ENCODE results near the gene TRIM37.
"Not testable (repeated sequence)": the region's sequence is repeated elsewhere in the genome, so short reads cannot be mapped to it uniquely, and the experiment has no call there.

The TRIM37 gene

DNA sequence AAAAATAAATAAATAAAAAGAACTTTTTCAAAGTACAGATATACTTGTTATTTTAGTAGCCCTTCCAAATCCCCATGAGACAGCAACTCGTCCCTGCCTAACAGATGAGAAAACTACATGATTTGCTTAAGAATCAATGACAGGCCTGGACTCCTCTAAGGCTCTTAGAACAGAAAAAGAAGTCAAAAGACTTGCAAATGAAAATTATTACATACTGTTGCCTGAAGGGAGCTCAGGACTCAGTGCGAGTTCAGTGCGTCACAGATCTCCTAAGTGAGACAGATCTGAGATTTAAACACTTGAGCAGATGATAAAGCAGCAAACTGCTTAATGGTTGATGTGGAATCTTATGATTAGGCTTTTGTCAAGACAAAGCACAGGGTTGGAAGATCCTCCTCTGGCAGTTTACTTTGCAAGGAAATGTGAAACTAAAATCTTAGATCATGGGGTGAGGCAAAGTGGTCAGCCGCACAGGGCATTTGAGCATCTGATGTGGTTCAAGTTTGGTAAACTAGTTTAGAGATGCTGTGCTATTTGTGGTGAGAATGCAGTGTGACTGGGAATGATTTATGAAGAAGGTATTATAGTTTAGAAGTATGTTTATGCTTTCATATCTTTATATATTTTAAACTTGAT, 138.1 kb downstream of the TRIM37 start:
- no peaks in the 10 kb centered on the region for H3K27me3 ChIP-seq (ENCODE audit: control insufficient read depth, insufficient read depth, low read length)
- peaks cover 23% of the 10 kb centered on the region for H3K4me1 ChIP-seq (ENCODE audit: control insufficient read depth, insufficient read depth, low read length)
- no peaks in the 10 kb centered on the region for H3K9me3 ChIP-seq (ENCODE audit: control insufficient read depth, insufficient read depth, low read depth, low read length)
- no peak overlapping the region for H3K27ac ChIP-seq (ENCODE audit: low read depth, low read length)
- H3K4me3 ChIP-seq (ENCODE audit: low read depth, low read length), result no peak overlapping the region
- no peak overlapping the region for H3K9ac ChIP-seq (ENCODE audit: low read length)
- no peaks in the 10 kb centered on the region for H3K36me3 ChIP-seq (ENCODE audit: control insufficient read depth, insufficient read depth, low read length)

DNA sequence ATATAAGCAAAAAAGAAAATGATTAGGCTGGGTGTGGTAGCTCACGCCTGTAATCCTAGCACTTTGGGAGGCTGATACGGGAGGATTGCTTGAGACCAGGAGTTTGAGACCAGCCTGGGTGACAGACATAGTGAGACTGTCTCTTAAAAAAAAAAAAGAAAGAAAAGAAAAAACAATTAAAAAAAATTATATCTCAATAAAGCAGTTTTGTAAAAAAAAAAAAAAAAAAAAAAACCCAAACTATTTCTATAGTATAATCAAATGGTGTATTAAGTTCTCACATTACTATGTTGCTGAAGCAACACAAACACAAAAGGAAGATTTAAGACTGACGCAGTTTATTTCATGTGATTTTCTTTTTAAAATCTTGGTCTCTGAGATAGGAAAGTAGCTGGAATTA, 140.5 kb downstream of the TRIM37 start:
- Histone ChIP-seq H3K9ac (ENCODE audit: low read length) (no peak overlapping the region), H3K9me3 (ENCODE audit: control insufficient read depth, insufficient read depth, low read depth, low read length) (no peaks in the 10 kb centered on the region), H3K36me3 (ENCODE audit: control insufficient read depth, insufficient read depth, low read length) (no peaks in the 10 kb centered on the region), H3K27me3 (ENCODE audit: control insufficient read depth, insufficient read depth, low read length) (no peaks in the 10 kb centered on the region), H3K4me3 (ENCODE audit: low read depth, low read length) (no peak overlapping the region), H3K27ac (ENCODE audit: low read depth, low read length) (no peak overlapping the region), H3K4me1 (ENCODE audit: control insufficient read depth, insufficient read depth, low read length) (peaks cover 23% of the 10 kb centered on the region)

DNA sequence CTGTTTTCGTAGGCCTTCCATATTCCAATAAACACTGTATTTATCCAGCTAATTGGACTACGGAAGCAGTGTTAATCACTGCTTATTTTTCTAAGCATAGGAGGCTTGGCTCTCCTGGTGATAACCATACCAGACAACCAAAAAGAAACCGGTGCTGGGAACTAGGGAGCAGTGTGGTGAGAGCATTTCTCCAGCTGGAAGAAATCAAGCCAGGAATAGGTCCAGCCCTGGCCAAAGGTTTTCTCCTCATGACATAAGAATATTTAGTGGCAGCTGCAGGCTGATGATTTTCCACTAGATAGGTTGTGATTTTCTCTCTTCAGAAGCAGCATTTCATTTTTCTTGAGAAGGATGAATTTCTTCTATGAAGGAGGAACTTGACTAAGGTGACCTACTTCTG, 141.5 kb downstream of the TRIM37 start:
- Histone ChIP-seq H3K4me1 (ENCODE audit: control insufficient read depth, insufficient read depth, low read length) (peaks cover 23% of the 10 kb centered on the region), H3K9me3 (ENCODE audit: control insufficient read depth, insufficient read depth, low read depth, low read length) (no peaks in the 10 kb centered on the region), H3K27ac (ENCODE audit: low read depth, low read length) (0 out of 2 replicates have a peak overlapping the region, but pooled peaks have one; percentile 16), H3K4me3 (ENCODE audit: low read depth, low read length) (no peak overlapping the region), H3K9ac (ENCODE audit: low read length) (no peak overlapping the region), H3K36me3 (ENCODE audit: control insufficient read depth, insufficient read depth, low read length) (no peaks in the 10 kb centered on the region), H3K27me3 (ENCODE audit: control insufficient read depth, insufficient read depth, low read length) (no peaks in the 10 kb centered on the region)

DNA sequence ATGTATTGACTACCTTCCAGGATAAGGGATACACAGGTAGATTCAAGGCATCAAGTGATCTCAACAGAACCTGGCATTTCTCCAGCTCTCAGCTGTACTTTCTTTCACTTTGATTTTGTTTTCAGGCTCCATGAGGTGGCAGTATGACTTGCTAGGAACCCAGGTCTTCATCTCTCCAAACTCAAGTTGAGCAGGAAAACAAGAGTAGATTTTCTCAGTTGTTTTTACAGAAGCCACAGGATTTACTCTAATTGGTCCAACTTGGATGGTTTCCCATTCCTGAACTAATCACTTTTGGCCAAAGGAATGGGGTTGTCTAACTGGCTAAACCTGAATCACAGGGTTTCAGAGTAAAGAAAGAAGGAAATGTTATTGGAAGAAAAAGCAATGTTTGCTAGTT, 146.6 kb downstream of the TRIM37 start:
- H3K9ac ChIP-seq (ENCODE audit: low read length), result no peak overlapping the region
- H3K9me3 ChIP-seq (ENCODE audit: control insufficient read depth, insufficient read depth, low read depth, low read length), result no peaks in the 10 kb centered on the region
- no peak overlapping the region for H3K4me3 ChIP-seq (ENCODE audit: low read depth, low read length)
- H3K27ac ChIP-seq (ENCODE audit: low read depth, low read length), result no peak overlapping the region
- no peaks in the 10 kb centered on the region for H3K27me3 ChIP-seq (ENCODE audit: control insufficient read depth, insufficient read depth, low read length)
- H3K4me1 ChIP-seq (ENCODE audit: control insufficient read depth, insufficient read depth, low read length), result peaks cover 1% of the 10 kb centered on the region; the same call in 1 of the 2 replicates
- no peaks in the 10 kb centered on the region for H3K36me3 ChIP-seq (ENCODE audit: control insufficient read depth, insufficient read depth, low read length)

DNA sequence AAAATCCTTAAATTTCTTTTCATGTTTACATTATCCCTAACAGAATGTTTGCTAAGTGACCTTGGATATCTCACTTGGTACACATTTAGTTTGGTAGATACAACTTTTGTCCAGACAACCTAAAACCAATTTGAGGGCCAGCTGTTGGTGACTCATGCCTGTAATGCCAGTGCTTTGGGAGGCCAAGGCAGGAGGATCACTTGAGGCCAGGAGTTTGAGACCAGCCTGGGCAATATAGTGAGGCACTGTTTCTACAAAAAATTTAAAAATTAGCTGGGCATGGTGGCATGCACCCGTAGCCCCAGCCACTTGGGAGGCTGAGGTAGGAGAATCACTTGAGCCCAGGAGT, 149.0 kb downstream of the TRIM37 start:
- not testable (repeated sequence) for H3K27ac ChIP-seq (ENCODE audit: low read depth, low read length); H3K36me3 ChIP-seq (ENCODE audit: control insufficient read depth, insufficient read depth, low read length); H3K9me3 ChIP-seq (ENCODE audit: control insufficient read depth, insufficient read depth, low read depth, low read length); H3K9ac ChIP-seq (ENCODE audit: low read length); H3K27me3 ChIP-seq (ENCODE audit: control insufficient read depth, insufficient read depth, low read length); H3K4me1 ChIP-seq (ENCODE audit: control insufficient read depth, insufficient read depth, low read length); H3K4me3 ChIP-seq (ENCODE audit: low read depth, low read length)

DNA sequence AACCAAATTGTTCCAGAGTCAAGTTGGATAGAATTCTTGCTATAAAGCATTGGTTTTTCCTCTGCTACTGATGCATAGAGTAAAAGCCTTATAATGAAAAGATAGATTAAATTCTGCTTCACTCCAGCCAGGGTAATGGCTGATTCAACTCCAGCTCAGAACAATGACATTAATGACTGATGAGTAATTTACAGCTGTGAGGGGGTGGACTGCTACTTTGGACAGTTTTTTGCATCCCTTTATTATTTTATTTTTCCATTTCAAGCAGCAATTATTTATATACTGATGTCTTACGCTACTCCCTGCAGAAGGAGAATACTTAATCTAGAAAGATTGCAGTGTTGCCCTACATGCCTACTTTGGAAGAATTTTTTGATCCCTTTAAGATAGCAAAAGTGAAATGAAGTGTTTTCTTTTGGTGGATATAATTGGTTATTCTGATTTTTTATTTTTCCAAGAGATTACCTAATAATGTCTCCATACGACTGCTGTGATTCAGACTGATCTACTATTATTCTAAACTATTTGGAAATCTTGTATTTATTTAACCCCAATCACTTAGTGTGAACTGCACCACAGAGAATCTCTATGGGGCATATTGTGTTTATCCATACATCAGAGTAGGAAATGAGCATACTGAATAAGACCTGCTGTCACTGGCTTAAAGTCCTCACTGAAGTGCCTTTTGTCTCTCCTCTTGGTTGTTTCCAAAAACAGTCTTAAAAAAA, 149.5 kb downstream of the TRIM37 start:
- no peak overlapping the region for H3K27ac ChIP-seq (ENCODE audit: low read depth, low read length)

DNA sequence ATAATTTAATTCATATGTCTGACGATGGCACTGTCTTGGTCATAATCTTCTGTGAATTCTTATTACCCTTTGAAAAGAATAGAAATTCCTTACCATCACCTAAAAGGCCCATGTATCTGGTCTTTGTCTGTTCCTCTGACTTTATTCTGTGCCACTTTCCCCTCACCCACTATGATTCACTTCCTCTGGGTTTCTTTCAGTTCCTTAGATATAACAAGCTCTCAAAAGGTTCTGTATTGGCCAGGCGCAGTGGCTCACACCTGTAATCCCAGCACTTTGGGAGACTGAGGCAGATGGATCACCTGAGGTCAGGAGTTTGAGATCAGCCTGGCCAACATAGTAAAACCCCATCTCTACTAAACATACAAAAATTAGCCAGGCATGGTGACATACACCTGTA, 152.3 kb downstream of the TRIM37 start:
- H3K36me3 ChIP-seq (ENCODE audit: control insufficient read depth, insufficient read depth, low read length); H3K27ac ChIP-seq (ENCODE audit: low read depth, low read length); H3K27me3 ChIP-seq (ENCODE audit: control insufficient read depth, insufficient read depth, low read length); H3K9ac ChIP-seq (ENCODE audit: low read length); H3K4me3 ChIP-seq (ENCODE audit: low read depth, low read length); H3K9me3 ChIP-seq (ENCODE audit: control insufficient read depth, insufficient read depth, low read depth, low read length); H3K4me1 ChIP-seq (ENCODE audit: control insufficient read depth, insufficient read depth, low read length): not testable (repeated sequence)

More for the DNA sequence above, 149.5 kb downstream of the TRIM37 start:
- Histone ChIP-seq H3K36me3 (ENCODE audit: control insufficient read depth, insufficient read depth, low read length) (no peaks in the 10 kb centered on the region), H3K9ac (ENCODE audit: low read length) (no peak overlapping the region), H3K9me3 (ENCODE audit: control insufficient read depth, insufficient read depth, low read depth, low read length) (no peaks in the 10 kb centered on the region; the same call in 1 of the 2 replicates), H3K4me3 (ENCODE audit: low read depth, low read length) (no peak overlapping the region), H3K4me1 (ENCODE audit: control insufficient read depth, insufficient read depth, low read length) (no peaks in the 10 kb centered on the region), H3K27me3 (ENCODE audit: control insufficient read depth, insufficient read depth, low read length) (no peaks in the 10 kb centered on the region)

DNA sequence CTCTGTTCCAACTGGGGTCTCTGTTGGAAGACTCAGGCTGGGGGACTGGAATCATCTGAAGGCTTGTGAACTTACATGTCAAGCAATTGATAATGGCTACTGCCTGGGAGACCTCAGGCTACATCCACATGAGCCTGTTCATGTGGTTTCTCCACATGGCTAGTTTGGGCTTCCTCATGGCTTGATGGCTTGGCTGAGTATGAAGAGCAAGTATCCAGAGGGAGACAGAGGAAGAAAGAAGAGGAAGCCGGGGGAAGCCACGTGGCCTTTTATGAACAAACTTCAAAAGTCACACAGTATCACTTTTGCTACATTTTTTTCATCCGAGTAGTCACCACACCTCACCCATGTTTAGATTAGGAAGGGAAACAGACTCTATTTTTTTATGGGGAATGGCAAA, 158.9 kb downstream of the TRIM37 start:
- H3K4me3 ChIP-seq (ENCODE audit: low read depth, low read length), result no peak overlapping the region
- H3K27me3 ChIP-seq (ENCODE audit: control insufficient read depth, insufficient read depth, low read length), result no peaks in the 10 kb centered on the region
- peaks cover 15% of the 10 kb centered on the region for H3K9me3 ChIP-seq (ENCODE audit: control insufficient read depth, insufficient read depth, low read depth, low read length)
- no peaks in the 10 kb centered on the region for H3K4me1 ChIP-seq (ENCODE audit: control insufficient read depth, insufficient read depth, low read length)
- H3K27ac ChIP-seq (ENCODE audit: low read depth, low read length), result no peak overlapping the region
- no peak overlapping the region for H3K9ac ChIP-seq (ENCODE audit: low read length)
- H3K36me3 ChIP-seq (ENCODE audit: control insufficient read depth, insufficient read depth, low read length), result no peaks in the 10 kb centered on the region

DNA sequence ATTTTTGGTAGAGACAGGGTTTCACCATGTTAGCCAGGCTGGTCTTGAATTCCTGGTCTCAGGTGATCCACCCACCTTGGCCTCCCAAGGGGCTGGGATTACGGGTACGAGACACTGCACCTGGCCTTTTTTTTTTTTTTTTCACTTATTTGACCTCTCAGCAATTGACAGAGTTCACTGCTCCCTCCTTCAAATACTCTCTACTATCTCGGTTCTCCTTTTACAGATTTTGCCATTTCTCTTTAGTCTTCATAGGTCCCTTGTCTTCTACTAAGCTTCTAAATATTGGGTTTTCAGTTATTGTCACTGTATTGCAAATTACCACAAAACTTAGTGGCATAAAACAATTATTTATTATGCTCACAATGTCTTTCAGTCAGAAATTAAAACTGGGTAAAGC, 159.3 kb downstream of the TRIM37 start:
- no peak overlapping the region for H3K27ac ChIP-seq (ENCODE audit: low read depth, low read length)
- H3K4me3 ChIP-seq (ENCODE audit: low read depth, low read length), result no peak overlapping the region
- no peaks in the 10 kb centered on the region for H3K27me3 ChIP-seq (ENCODE audit: control insufficient read depth, insufficient read depth, low read length)
- H3K9me3 ChIP-seq (ENCODE audit: control insufficient read depth, insufficient read depth, low read depth, low read length), result peaks cover 15% of the 10 kb centered on the region
- H3K9ac ChIP-seq (ENCODE audit: low read length), result no peak overlapping the region
- H3K4me1 ChIP-seq (ENCODE audit: control insufficient read depth, insufficient read depth, low read length), result no peaks in the 10 kb centered on the region
- H3K36me3 ChIP-seq (ENCODE audit: control insufficient read depth, insufficient read depth, low read length), result no peaks in the 10 kb centered on the region

DNA sequence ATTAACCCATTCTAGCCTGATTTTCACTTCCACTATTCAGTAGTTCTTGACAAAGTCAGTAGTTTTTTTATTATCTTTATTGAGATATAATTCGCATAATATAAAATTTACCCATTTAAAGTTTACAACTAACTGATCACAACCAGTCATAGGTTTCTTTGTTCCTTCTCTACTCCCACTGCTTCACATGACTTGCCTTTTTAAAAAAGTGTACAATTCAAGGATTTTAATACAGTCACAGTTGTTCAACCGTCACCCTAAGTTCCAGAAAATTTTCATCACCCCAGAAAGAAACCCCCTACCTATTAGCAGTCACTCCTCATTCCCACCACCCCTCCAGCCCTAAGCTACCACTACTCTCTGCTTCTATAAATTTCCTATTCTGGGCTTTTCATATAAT, 162.5 kb downstream of the TRIM37 start:
- H3K27me3 ChIP-seq (ENCODE audit: control insufficient read depth, insufficient read depth, low read length), result no peaks in the 10 kb centered on the region
- no peaks in the 10 kb centered on the region for H3K36me3 ChIP-seq (ENCODE audit: control insufficient read depth, insufficient read depth, low read length)
- no peak overlapping the region for H3K4me3 ChIP-seq (ENCODE audit: low read depth, low read length)
- no peaks in the 10 kb centered on the region for H3K4me1 ChIP-seq (ENCODE audit: control insufficient read depth, insufficient read depth, low read length)
- H3K27ac ChIP-seq (ENCODE audit: low read depth, low read length), result no peak overlapping the region
- no peak overlapping the region for H3K9ac ChIP-seq (ENCODE audit: low read length)
- H3K9me3 ChIP-seq (ENCODE audit: control insufficient read depth, insufficient read depth, low read depth, low read length), result 0 out of 2 replicates have a peak, but pooled peaks cover 4% of the 10 kb centered on the region

DNA sequence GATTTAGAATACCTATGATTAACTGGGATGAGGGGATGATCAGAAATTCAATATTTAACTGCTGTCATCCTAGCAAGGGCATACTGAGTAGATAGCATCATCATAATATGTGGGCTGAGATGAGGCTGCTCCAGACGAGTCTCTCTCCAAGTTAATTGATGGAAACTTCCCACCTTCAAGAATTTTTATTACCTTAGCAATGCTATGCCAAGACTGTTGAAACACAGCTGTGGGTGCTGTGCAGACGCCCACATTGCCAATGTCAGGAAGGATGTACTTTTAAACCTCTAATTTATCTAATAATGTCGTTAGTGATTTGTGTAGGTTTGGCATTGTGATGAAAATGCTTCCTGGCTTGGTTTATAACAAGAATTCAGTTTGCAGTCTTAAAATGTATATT, 170.4 kb downstream of the TRIM37 start:
- H3K27ac ChIP-seq (ENCODE audit: low read depth, low read length), result no peak overlapping the region
- H3K4me1 ChIP-seq (ENCODE audit: control insufficient read depth, insufficient read depth, low read length), result no peaks in the 10 kb centered on the region
- H3K9me3 ChIP-seq (ENCODE audit: control insufficient read depth, insufficient read depth, low read depth, low read length), result no peaks in the 10 kb centered on the region
- no peak overlapping the region for H3K9ac ChIP-seq (ENCODE audit: low read length)
- H3K36me3 ChIP-seq (ENCODE audit: control insufficient read depth, insufficient read depth, low read length), result no peaks in the 10 kb centered on the region
- H3K4me3 ChIP-seq (ENCODE audit: low read depth, low read length), result no peak overlapping the region
- H3K27me3 ChIP-seq (ENCODE audit: control insufficient read depth, insufficient read depth, low read length), result no peaks in the 10 kb centered on the region

All from HUES6 (cell line).